Activated CD8-positive, alpha-beta memory T cell treated with anti-CD3 and anti-CD28 coated beads, Interleukin-2, amount 50 U/mL, for 24 hours (primary cell): ENCODE results near the gene PAPSS2.
"Not testable (repeated sequence)": the region's sequence is repeated elsewhere in the genome, so short reads cannot be mapped to it uniquely, and the experiment has no call there.

Experiments used
- DNase-seq: peaks from one replicate; pipeline ENCODE4 v3.0.0-alpha.2; 2020; ENCODE audit errors: extremely low read depth

PAPSS2 gene

GRCh38 chr10:87659571-87660483, at the start of gene PAPSS2:
Gene PAPSS2 (plus strand): TSS chr10:87659878. CDS start chr10:87659982, 104 bp downstream.
- no peak for DNase-seq

GRCh38 chr10:87611341-87611740, 48.3 kb upstream of the PAPSS2 start:
- not testable (repeated sequence) for DNase-seq

- no peak for DNase-seq
Observed at GRCh38 chr10:87612115-87612514, 47.6 kb upstream of the PAPSS2 start.

- DNase-seq, result no peak
Observed at GRCh38 chr10:87613751-87614150, 45.9 kb upstream of the PAPSS2 start.

GRCh38 chr10:87615856-87616255, 43.8 kb upstream of the PAPSS2 start:
- no peak for DNase-seq

GRCh38 chr10:87617503-87617902, 42.2 kb upstream of the PAPSS2 start:
- DNase-seq, result no peak

- no peak for DNase-seq
Observed at GRCh38 chr10:87618566-87619423, 40.9 kb upstream of the PAPSS2 start.

- DNase-seq, result no peak
Observed at GRCh38 chr10:87619705-87620104, 40.0 kb upstream of the PAPSS2 start.

- not testable (repeated sequence) for DNase-seq
Observed at GRCh38 chr10:87621440-87621839, 38.2 kb upstream of the PAPSS2 start.

- DNase-seq, result no peak
Observed at GRCh38 chr10:87622314-87623004, 37.2 kb upstream of the PAPSS2 start.

GRCh38 chr10:87623191-87623590, 36.5 kb upstream of the PAPSS2 start:
- DNase-seq, result no peak

- no peak for DNase-seq
Observed at GRCh38 chr10:87625661-87626060, 34.0 kb upstream of the PAPSS2 start.

GRCh38 chr10:87626422-87626892, 33.2 kb upstream of the PAPSS2 start:
- DNase-seq, result no peak

- no peak for DNase-seq
Observed at GRCh38 chr10:87630171-87630570, 29.5 kb upstream of the PAPSS2 start.

- no peak for DNase-seq
Observed at GRCh38 chr10:87632454-87632853, 27.2 kb upstream of the PAPSS2 start.

GRCh38 chr10:87634311-87634710, 25.4 kb upstream of the PAPSS2 start:
- DNase-seq, result no peak

GRCh38 chr10:87635498-87636312, 24.0 kb upstream of the PAPSS2 start:
- DNase-seq, result no peak

GRCh38 chr10:87636313-87636915, 23.3 kb upstream of the PAPSS2 start:
- no peak for DNase-seq

GRCh38 chr10:87639493-87639892, 20.2 kb upstream of the PAPSS2 start:
- DNase-seq, result no peak

- DNase-seq, result no peak
Observed at GRCh38 chr10:87640043-87640442, 19.6 kb upstream of the PAPSS2 start.

GRCh38 chr10:87642486-87642885, 17.2 kb upstream of the PAPSS2 start:
- no peak for DNase-seq
